GM21447 (cell line): ENCODE results near the gene MACROH2A2.
"Not testable (repeated sequence)": the region's sequence is repeated elsewhere in the genome, so short reads cannot be mapped to it uniquely, and the experiment has no call there.

Experiments used
- ATAC-seq: cut with Tn5 transposase; IDR thresholded peaks from one replicate; pipeline ENCODE4 v1.9.1; 2021; ENCODE audit not compliant: unreplicated experiment

MACROH2A2 gene

DNA sequence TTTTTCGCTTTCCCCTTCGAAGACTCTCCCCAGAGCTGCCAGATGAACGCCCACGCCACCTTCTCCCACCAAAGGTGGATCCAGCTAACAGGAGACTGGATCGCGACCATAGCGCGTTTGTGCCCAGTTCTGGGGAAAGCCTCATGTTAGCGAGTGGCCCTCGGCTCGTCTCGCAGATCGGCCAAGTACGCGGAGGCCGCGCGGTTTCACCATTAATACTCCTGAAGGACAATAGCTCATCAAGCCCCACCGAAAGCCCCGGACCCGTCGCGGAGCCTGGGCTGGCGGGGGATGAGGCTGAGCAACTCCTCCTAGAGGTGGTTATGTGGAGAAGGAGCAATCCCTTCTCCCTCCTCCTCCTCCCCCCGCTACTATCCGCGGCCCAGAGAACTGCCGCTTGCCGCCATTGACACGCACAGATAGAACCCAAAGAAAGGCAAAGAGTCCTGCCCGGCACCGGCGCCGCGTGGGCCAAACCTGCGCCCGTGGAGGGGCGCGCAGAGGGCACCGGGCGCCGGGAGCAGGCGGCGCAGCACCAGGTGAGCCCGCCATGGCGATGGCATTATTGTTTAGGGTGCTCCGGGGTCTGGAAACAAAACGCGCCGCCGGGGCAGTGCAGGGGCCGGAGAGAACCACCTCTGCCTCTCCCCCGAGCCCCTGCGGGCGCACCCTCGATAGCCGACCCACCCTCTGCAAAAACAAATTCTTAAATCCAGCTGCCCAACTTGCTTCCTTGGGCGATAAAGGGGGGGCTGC is at the start of gene MACROH2A2:
MACROH2A2 (plus strand) TSS at position 385 of the 756 bp plus-strand sequence. CDS start 22,813 bp downstream, outside the sequence.
- no peak for ATAC-seq

GRCh38 chr10:70007116-70007820 is 45.4 kb upstream of the MACROH2A2 start:
- ATAC-seq, result no peak

DNA sequence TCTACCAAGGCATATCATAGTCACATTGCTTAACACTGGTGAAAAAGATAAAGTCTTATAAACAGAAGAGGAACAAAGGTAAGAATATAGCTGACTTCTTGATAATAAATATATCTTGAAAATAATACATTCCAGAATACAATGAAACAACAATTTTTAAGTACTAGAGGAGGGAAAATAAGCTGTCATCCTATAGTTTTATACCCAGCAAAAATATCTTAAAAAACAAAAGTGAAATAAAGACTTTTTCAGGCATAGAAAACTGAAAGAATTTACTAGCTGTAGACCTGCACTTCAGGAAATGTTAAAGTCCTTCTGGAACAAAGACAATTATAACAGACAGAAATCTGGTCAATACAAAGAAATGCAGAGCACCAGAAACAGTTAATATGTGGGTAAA is 21.4 kb upstream of the MACROH2A2 start:
- ATAC-seq, result no peak

DNA sequence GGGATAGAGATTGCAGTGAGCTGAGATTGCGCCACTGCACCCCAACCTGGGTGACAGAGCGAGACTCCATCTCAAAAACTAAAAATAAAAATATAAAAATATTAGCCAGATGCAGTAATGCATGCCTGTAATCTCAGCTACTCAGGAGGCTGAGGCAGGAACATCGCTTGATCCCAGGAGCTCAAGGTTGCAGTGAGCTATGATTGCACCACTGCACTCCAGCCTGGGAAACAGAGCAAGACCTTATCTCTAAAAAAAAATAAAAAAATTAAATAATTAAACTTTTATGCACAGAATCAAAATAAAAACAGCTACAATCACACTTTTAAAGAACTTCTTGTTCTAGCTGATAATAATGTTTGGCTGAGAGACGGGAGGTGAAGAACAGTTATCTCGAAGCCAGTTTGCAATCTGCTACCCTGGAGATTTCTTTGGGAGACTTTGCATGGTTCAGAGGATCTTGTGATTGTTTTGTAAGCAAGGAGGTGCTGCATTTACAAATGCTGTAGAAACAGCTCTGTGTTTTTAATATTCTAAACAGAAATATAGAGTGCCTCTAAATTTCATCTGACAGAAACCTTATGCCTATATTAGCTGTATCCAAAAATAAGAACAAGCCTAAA is 19.9 kb upstream of the MACROH2A2 start:
- ATAC-seq, result no peak

GRCh38 chr10:70034232-70034631 is 18.4 kb upstream of the MACROH2A2 start:
- ATAC-seq, result no peak

GRCh38 chr10:70035531-70035930 is 17.1 kb upstream of the MACROH2A2 start:
- ATAC-seq, result no peak

GRCh38 chr10:70038923-70039322 is 13.7 kb upstream of the MACROH2A2 start:
- no peak for ATAC-seq

DNA sequence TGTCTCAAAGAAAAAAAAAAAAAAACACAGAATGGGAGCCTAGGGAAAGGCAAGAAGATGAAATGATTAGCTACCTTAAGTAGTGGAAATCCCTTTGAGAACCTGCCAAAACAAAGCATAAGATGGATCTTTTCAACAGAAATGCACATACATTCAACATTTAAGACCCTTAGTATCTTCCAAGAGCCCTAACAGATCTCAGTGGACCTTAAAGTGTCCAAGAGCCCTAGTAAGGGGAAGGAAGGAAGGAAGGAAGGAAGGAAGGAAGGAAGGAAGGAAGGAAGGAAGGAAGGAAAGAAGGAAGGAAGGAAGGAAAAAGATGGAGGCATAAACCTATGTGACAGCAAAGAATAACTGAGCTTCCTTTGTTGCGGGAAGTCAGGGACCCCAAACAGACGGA is 11.6 kb upstream of the MACROH2A2 start:
- ATAC-seq, result no peak

DNA sequence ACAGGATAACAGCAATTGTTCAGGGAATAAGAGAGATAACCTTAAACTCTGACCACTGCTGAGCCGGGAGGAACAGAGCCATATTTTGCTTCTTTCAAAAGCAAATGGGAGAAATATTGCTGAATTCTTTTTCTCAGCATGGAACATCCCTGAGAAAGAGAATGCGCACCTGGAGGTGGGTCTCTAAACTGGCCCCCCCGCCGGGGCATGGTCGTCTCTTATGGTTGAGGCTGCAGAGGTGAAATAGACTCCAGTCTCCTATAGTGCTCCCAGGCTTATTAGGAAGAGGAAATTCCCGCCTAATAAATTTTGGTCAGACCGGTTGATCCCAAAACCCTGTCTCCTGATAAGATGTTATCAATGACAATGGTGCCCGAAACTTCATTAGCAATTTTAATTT is 10.9 kb upstream of the MACROH2A2 start:
- ATAC-seq, result not testable (repeated sequence)

GRCh38 chr10:70047066-70047465 is 5.6 kb upstream of the MACROH2A2 start:
- ATAC-seq, result not testable (repeated sequence)

DNA sequence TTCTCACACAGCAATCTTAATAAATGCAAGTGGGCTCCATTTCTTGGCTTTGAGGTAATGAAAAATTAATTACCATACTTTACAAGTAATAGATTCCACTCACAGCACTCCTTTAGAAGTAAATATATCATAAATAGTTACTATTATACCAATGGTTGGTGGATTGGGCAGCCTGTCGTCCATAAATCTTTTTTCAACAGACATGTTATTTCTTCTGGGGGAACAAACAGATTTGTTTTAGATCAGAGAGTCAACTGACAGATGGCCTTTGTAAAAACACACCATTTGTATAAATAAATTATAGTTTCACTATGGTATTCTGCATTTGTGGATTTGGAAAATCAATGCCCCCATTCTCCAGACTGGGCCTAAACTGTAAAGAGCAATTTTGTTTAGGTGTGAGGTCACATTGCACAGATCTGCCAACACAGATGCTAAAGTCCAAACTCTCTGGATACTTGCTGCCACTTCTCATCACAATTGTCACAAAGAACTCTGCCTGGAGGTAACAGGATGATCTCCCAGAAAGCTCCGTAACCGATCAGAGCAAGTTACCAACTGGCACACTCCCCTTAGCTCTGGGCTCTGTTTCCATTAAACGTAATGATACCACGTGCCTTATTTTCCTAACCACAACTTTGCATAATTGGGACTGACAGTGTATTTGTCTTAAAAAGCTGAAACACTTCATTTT is 4.5 kb upstream of the MACROH2A2 start:
- no peak for ATAC-seq

- ATAC-seq, result no peak
Observed at GRCh38 chr10:70051848-70052247, 798 bp upstream of the MACROH2A2 start.

GRCh38 chr10:70053218-70053840 is 683 bp downstream of the MACROH2A2 start:
- no peak for ATAC-seq

DNA sequence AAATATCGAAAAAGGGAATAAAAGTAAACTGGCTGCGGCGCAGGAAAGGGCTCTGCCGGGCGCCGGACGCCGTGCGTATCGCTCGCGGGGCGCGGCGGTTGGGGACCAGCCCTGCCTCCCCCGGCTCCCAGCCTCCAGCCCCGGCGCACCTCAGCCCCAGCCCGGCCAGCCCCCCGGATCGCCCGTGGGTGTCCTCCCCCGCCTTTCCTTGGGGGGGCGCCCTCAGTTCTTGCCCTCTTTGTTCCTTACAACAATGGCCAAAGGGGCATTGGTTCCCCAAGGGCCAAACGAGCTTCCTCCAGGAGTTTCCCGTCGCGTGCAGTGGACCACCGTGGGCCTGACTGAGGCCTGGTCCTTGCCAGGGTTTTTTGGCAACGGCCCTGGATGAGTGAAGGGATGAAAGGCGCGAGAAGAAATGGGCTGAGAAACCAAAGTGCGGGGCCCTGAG is 1.2 kb downstream of the MACROH2A2 start:
- ATAC-seq, result no peak

DNA sequence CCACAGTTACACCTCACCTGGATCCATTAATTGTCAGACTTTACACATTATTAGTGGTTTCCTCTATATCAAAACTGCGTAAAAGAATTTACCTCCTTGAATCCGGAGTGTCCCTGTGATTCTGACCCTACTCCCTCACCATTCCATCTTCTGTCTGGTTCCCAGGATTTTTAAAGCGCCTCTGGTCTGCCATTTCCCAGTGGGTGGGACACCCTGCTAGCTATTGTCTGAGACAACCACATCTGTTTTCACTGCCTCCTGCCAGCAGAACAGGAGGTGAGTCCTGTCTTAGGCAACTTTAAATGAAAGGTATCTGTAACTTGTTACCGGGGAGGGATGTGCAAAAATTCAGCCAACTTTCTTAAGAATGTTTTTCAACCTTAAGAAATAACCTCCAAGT is 2.3 kb downstream of the MACROH2A2 start:
- ATAC-seq, result no peak

DNA sequence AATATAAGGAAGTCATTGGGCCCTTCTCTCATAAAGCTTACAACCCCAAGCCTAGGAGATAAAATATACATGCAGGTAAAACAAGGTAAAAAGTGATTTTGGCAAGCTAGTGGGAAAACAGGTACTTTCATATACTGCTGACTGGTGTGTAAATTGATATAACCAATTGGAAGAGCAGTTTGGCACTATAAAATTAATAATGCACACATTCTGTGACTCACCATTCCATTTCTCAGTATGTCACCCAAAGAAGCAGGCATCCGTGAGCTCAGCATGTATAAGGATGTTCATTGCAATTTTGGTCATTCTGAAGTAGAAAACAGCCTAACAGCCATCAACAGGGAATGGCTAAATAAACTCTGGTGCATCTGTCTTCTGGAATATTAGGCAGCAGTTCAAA is 2.9 kb downstream of the MACROH2A2 start:
- ATAC-seq, result no peak

- no peak for ATAC-seq
Observed at GRCh38 chr10:70057306-70057705, 4.7 kb downstream of the MACROH2A2 start.

GRCh38 chr10:70060389-70060788 is 7.7 kb downstream of the MACROH2A2 start:
- no peak for ATAC-seq

DNA sequence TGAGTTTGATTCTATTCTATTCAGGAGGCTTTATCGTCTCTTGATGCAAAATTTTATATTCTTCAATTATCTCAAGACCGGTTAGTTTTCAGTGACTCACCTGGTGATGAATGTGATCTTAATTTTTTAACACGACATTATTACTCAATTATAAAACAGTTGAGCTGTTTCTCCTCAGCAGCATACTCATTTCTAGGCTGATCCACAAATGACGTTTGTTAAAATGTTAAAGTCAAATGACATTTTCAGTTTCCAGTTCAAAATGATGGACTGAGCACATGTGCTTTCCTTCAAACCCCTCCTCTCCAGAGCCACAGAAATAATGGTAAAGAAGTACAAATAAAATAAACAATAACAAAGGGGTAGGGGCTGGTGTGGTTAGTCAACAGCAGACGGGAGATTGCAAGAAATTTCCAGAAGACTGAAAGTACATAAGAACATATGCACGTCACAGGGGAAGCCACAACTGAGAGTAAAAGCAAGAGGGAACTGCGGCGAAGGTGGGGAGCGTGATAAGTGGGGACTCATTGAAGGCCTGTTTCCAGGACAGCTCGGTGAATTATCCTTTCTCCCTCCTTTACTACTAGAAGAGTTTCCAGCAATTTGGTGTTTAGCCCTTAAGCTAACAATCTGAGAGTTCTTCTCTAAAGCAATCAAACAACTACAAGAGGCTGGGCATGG is 10.9 kb downstream of the MACROH2A2 start:
- ATAC-seq, result no peak

GRCh38 chr10:70064486-70064885 is 11.8 kb downstream of the MACROH2A2 start:
- no peak for ATAC-seq
